Cardiac fibroblast (primary cell): Measurements from ENCODE around the gene FHOD3.

ENCODE experiments used
- DNase-seq, 2 donors: peaks; one replicate each; pipeline versions ENCODE4 v3.0.0 to v3.0.0-alpha.2; 2010; ENCODE audit warnings: low read depth in 2 of 2
- H3K4me3 ChIP-seq, 2 donors: replicated peaks in 1 of 2; 1 replicate in 1 of 2; 2 replicates in 1 of 2; pipeline ENCODE4 v1.5.1; 2011; ENCODE audit warnings: low read depth in 2 of 2, low read length in 2 of 2, mild to moderate bottlenecking in 2 of 2, moderate library complexity in 1 of 2
- CTCF ChIP-seq: IDR thresholded peaks from one replicate; pipeline ENCODE4 v1.5.1; 2011; ENCODE audit warnings: low read depth, mild to moderate bottlenecking, low read length, inconsistent platforms

Gene FHOD3

GRCh38 chr18:36629836-36630235 is 332.3 kb downstream of the FHOD3 start:
- TF ChIP-seq CTCF: no peak
- DNase-seq: no peak
- H3K4me3 ChIP-seq: no peak overlapping the region

GRCh38 chr18:36630917-36631316 is 333.4 kb downstream of the FHOD3 start:
- TF ChIP-seq CTCF: no peak
- no peak for DNase-seq

GRCh38 chr18:36633961-36634412 is 336.5 kb downstream of the FHOD3 start:
- DNase-seq: no peak
- no peak for TF ChIP-seq CTCF
- H3K4me3 ChIP-seq: no peak overlapping the region

More at GRCh38 chr18:36630917-36631316, 333.4 kb downstream of the FHOD3 start:
- H3K4me3 ChIP-seq: no peak overlapping the region

GRCh38 chr18:36634573-36635216 is 337.2 kb downstream of the FHOD3 start:
- TF ChIP-seq CTCF: no peak
- H3K4me3 ChIP-seq: no peak overlapping the region
- DNase-seq: no peak

- no peak for TF ChIP-seq CTCF
- no peak overlapping the region for H3K4me3 ChIP-seq
- DNase-seq: no peak
These were observed 338.0 kb downstream of the FHOD3 start for GRCh38 chr18:36635414-36636096.

GRCh38 chr18:36636237-36636817 is 338.8 kb downstream of the FHOD3 start:
- H3K4me3 ChIP-seq: no peak overlapping the region
- no peak for TF ChIP-seq CTCF
- no peak for DNase-seq
